Lower leg skin (tissue), 4 donors: ENCODE data around the gene FAIM2. TPM values are rescaled to one million over a fixed set of nuclear protein-coding genes. Genes with fewer than 3 reads are reported as not detected.
A peak's percentile ranks its signal among the peaks of the same experiment; 100 is the strongest.

Experiments used
- DNase-seq, 2 donors: peaks; one replicate each; pipeline ENCODE4 v3.0.0-alpha.2; 2019; ENCODE audit warnings: low spot score in 2 of 2
- H3K4me3 ChIP-seq: fragments of 200-600 bp; sonication (generic); 2 replicates; pipeline ENCODE4 v1.5.1; 2017; ENCODE audit warnings: mild to moderate bottlenecking, low read depth; ENCODE audit not compliant: poor library complexity, severe bottlenecking
- POLR2A ChIP-seq, 2 donors: fragments of 450-650 bp; IDR thresholded peaks; one replicate each; pipeline ENCODE4 v1.6.1; 2016 to 2017; ENCODE audit warnings: antibody characterized with exemption in 2 of 2, mild to moderate bottlenecking in 1 of 2, moderate library complexity in 1 of 2
- WGBS, 2 donors: methylation state at CpG; one replicate each; pipeline ENCODE4 v1.1.5; 2018; 5-methylcytosine and 5-hydroxymethylcytosine counted together
- intact Hi-C: fragments of 100-400 bp; cut with DNase I; formaldehyde crosslinking; loops from one replicate; pipeline ENCODE4 v1.15.0; 2023; ENCODE audit warnings: low total_unique reads
- total RNA-seq, 4 donors: library from RNA; depleted of rRNA; stranded (reverse); fragments of >200 nt; gene quantifications; one replicate each; pipeline ENCODE4 v1.1.0, GENCODE V29; 2016
- TF ChIP-seq, protein P1 (sequence below), 3 donors: fragments of 450-650 bp; IDR thresholded peaks; one replicate each; pipeline ENCODE4 v1.5.1; 2016; ENCODE audit warnings: antibody characterized with exemption in 3 of 3, mild to moderate bottlenecking in 3 of 3, moderate library complexity in 2 of 3

The FAIM2 gene
- total RNA-seq, 4 donors from 2014 or later: 0.08 to 0.91 (median 0.17) TPM; not detected in 1

DNA sequence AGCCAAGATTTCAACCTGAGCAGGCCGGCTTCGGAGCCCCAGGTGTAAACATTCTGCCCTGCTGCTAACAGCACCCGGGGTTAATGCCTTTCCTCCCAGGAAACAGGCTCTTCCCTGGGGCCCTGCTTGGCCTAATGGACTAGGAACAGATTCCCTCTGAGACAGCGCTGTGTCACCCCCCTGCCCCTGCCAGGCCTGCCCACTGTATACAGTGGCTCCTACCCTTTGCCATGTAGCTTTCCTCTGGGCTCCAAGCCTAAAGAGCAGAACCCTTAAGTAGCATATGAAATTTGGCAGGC lies 32.5 kb downstream of the FAIM2 start:
- intact Hi-C loops: no loop called here
- WGBS, 2 donors: 76 to 94% methylated on average over 4 of the region's 4 CpGs
- TF ChIP-seq POLR2A (IDR thresholded peaks at IDR 0.05): no peak
- TF ChIP-seq, protein P1, sequence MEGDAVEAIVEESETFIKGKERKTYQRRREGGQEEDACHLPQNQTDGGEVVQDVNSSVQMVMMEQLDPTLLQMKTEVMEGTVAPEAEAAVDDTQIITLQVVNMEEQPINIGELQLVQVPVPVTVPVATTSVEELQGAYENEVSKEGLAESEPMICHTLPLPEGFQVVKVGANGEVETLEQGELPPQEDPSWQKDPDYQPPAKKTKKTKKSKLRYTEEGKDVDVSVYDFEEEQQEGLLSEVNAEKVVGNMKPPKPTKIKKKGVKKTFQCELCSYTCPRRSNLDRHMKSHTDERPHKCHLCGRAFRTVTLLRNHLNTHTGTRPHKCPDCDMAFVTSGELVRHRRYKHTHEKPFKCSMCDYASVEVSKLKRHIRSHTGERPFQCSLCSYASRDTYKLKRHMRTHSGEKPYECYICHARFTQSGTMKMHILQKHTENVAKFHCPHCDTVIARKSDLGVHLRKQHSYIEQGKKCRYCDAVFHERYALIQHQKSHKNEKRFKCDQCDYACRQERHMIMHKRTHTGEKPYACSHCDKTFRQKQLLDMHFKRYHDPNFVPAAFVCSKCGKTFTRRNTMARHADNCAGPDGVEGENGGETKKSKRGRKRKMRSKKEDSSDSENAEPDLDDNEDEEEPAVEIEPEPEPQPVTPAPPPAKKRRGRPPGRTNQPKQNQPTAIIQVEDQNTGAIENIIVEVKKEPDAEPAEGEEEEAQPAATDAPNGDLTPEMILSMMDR (IDR thresholded peaks at IDR 0.05): no peak
- DNase-seq: no peak
- H3K4me3 ChIP-seq: no peak overlapping the region

DNA sequence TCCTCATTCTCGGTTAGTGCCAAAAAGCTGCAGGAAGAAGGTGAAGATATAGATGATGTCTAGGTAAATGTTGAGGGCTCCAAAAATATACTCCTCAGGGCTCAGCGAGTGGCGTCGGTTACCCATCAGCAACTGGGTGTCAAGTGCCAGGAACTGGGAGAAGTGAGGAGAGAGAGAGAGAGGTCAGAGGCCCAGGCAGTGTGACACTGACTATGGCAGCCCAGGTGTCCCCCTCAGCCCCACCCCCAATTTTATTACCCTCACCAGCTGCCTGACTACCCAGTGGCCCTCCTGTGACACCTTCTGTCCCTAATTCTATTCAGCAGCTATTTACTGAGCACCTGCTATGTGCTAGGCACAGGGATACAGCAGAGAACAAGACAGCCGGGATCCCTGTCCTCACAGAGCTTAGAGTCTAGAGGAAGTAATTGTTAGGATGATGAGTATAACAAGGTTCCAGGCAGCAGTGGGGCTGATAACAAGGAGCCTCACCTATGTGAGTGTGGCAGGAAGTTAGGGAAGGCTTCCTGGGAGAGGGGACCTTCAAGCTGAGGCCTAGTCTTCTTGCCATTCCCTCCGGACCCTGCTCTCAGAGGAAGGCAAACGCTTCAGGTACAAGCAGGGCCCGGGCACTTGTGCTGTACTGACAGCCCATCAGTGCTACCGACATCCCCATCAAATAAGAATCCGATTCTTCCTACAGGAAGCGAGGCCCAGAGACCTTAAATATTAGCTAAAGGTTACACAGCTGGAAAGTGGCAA lies 33.0 kb downstream of the FAIM2 start:
- intact Hi-C loops: no loop called here
- DNase-seq: peak in 1 of 2 donors; percentile 58
- H3K4me3 ChIP-seq: no peak overlapping the region
- WGBS, 2 donors: 95% methylated on average over 11 of the region's 11 CpGs
- TF ChIP-seq, protein P1 (IDR thresholded peaks at IDR 0.05): no peak
- no peak for TF ChIP-seq POLR2A (IDR thresholded peaks at IDR 0.05)

DNA sequence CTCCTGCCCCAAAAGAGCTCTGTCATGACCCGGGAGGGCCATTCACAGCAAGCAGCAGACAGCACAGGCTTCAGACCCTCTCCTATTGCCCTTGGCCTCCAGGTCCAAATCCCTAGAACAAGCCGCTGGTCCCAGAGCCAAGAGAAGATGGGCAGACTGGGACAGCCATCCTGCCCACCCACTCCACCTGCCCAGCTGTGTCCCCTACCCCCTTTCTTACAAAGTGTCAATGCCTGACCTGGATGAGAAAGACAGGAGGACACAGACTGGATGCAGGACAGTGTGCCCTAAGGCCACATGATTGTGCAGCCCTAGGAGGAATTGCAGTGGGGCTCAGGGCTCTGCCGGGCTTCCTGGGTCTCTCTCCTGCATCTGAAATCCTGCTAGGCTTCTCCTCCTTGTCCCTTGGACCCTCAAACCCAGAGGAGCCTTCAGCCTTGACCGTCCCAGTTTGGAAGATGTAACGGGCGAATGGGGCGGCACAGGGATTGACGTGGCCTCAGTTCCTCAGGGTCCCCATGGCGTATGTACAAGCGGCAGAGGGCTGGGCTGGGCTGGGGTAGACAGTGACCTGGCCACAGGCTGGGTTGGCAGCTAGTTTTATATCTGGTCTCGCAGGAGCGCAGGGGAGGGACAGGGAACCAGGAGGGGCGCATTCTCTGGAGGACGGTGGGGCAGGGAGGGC lies 33.7 kb downstream of the FAIM2 start:
- TF ChIP-seq, protein P1 (IDR thresholded peaks at IDR 0.05): no peak
- TF ChIP-seq POLR2A (IDR thresholded peaks at IDR 0.05): no peak
- peak in 1 of 2 donors; percentile 79 for DNase-seq
- no peak overlapping the region for H3K4me3 ChIP-seq
- intact Hi-C loops: loop anchor here (5.0 kb wide), 1 partner anchor 202 kb away; no protein-coding TSS in a partner anchor
- 89 to 96% methylated on average over 14 of the region's 14 CpGs for whole genome bisulfite sequencing, 2 donors

DNA sequence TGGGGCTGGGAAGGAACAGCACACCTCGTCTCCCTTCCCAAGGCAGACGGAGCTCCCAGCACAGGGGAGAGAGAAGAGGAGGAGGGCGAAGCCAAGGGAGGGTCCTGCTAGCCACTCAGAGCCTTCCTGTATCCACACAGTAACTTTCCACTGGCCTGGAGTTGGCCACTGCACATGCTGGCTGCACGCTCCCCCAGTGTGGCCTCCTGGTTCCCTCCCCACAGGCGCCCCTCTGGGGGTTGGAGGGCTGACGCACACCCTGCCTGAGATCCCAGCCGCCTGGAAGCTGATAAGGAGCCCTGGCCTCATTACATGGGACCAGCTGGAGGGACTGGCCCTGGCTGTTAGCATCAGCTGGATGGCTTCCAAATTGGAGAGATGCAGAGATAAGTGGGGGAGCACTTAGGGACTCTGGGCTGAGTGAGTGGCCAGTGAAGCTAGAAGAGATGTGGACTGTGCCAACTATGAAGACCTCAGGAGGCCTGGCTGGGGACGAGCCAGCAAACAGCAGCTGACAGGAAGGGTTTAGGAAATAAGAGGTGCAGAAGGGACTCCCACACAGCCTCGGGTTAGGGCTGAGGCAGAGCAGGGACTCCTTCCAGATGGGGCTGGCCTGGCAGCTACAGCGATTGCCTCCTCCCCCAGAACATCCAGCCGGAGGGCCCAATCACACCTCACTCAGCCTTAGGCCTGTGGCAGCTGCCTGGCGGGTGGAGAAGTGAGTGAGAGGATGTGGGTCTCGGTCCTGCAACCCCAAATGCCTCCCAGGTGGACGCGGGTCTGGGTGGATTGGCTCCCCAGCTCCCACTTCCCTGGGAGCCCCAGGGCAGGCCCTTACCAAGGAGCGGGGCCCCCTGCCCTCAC lies 34.5 kb downstream of the FAIM2 start:
- H3K4me3 ChIP-seq: no peak overlapping the region
- intact Hi-C loops: loop anchor here (5.0 kb wide), 1 partner anchor 203 kb away; no protein-coding TSS in a partner anchor
- 27 to 37% methylated on average over 16 of the region's 16 CpGs for WGBS, 2 donors
- TF ChIP-seq POLR2A (IDR thresholded peaks at IDR 0.05): no peak
- TF ChIP-seq, protein P1 (IDR thresholded peaks at IDR 0.05): no peak
- peak; percentile 47 to 90 for DNase-seq

DNA sequence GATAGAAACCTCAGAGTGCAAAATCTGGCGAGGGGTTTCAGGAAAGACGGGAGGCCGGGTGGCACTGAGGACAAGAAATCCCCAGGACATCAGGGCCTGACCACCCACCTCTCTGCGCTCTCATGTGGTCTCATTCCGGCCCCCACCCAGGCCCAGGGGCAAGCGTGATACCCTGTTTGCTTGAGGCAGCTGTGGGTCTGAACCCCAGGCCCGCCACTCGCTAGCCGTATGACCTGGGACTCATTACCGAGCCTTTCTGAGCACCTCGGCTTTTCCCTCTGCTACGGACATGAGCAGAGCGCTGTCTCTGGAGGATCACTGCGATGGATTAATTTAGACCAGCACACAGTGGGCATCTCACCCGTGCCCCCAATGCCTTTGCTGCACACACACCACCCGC lies 35.3 kb downstream of the FAIM2 start:
- peak in 1 of 2 donors; percentile 83 for DNase-seq
- intact Hi-C loops: loop anchor here (5.0 kb wide), 1 partner anchor 204 kb away; no protein-coding TSS in a partner anchor
- TF ChIP-seq, protein P1 (IDR thresholded peaks at IDR 0.05): no peak
- no peak for TF ChIP-seq POLR2A (IDR thresholded peaks at IDR 0.05)
- WGBS, 2 donors: 81% methylated on average over 16 of the region's 16 CpGs
- no peak overlapping the region for H3K4me3 ChIP-seq
